ENCODE results near the gene TRMT13. TPM values are rescaled to one million over a fixed set of nuclear protein-coding genes. Genes with fewer than 3 reads are reported as not detected.

The TRMT13 gene
- total RNA-seq, 4 donors from 2014 or later, result 9.3 to 21.1 (median 15.8) TPM

GRCh38 chr1:100151679-100152078 is 18.7 kb downstream of the TRMT13 start:
- TF ChIP-seq CTCF (IDR thresholded peaks at IDR 0.05), result no peak
- ATAC-seq (ENCODE audit: low FRiP score), result no peak
- DNase-seq (ENCODE audit: low spot score), result no peak

- no peak for TF ChIP-seq CTCF (IDR thresholded peaks at IDR 0.05)
- DNase-seq (ENCODE audit: low spot score) (no peak), ATAC-seq (ENCODE audit: low FRiP score) (no peak)
Observed at GRCh38 chr1:100152271-100152670, 19.3 kb downstream of the TRMT13 start.

- DNase-seq (ENCODE audit: low spot score), result no peak
- TF ChIP-seq CTCF (IDR thresholded peaks at IDR 0.05), result no peak
- ATAC-seq (ENCODE audit: low FRiP score), result no peak
Observed at GRCh38 chr1:100162881-100163280, 29.9 kb downstream of the TRMT13 start.

- TF ChIP-seq CTCF (IDR thresholded peaks at IDR 0.05), result no peak
- no peak for DNase-seq (ENCODE audit: low spot score)
- no peak for ATAC-seq (ENCODE audit: low FRiP score)
Observed at GRCh38 chr1:100164216-100164615, 31.3 kb downstream of the TRMT13 start.

- no peak for ATAC-seq (ENCODE audit: low FRiP score)
- no peak for TF ChIP-seq CTCF (IDR thresholded peaks at IDR 0.05)
- DNase-seq (ENCODE audit: low spot score), result no peak
Observed at GRCh38 chr1:100164702-100165101, 31.7 kb downstream of the TRMT13 start.

GRCh38 chr1:100168051-100168450 is 35.1 kb downstream of the TRMT13 start:
- no peak for ATAC-seq (ENCODE audit: low FRiP score)
- no peak for TF ChIP-seq CTCF (IDR thresholded peaks at IDR 0.05)

GRCh38 chr1:100177295-100178041 is 44.5 kb downstream of the TRMT13 start:
- DNase-seq (ENCODE audit: low spot score) (no peak), ATAC-seq (ENCODE audit: low FRiP score) (no peak)
- no peak for TF ChIP-seq CTCF (IDR thresholded peaks at IDR 0.05)

More at GRCh38 chr1:100168051-100168450, 35.1 kb downstream of the TRMT13 start:
- no peak for DNase-seq (ENCODE audit: low spot score)

All from omental fat pad (tissue), 4 donors.